Mesenchymal stem cell (in vitro differentiated cells and primary cell): ENCODE results near the gene PLCB2.

Source experiments
- DNase-seq: peaks from one replicate; pipeline ENCODE4 v3.0.0-alpha.2; 2013
- H2AFZ ChIP-seq: one replicate; pipeline ENCODE4 v1.6.1; 2013; ENCODE audit warnings: low read depth, mild to moderate bottlenecking, control low read depth, inconsistent platforms, low read length, moderate library complexity
- H2AK5ac ChIP-seq: 2 replicates; pipeline ENCODE4 v1.6.1; 2013; ENCODE audit warnings: low read length, moderate library complexity, mild to moderate bottlenecking, inconsistent platforms; ENCODE audit not compliant: severe bottlenecking
- H2BK120ac ChIP-seq: one replicate; pipeline ENCODE4 v1.6.1; 2013; ENCODE audit warnings: low read depth, mild to moderate bottlenecking, inconsistent platforms, low read length, moderate library complexity
- H2BK12ac ChIP-seq, 2 experiments: one replicate each; pipeline ENCODE4 v1.6.1; 2013; ENCODE audit warnings: inconsistent platforms in 2 of 2, low read length in 2 of 2, mild to moderate bottlenecking in 2 of 2, moderate library complexity in 2 of 2, control low read depth in 1 of 2
- H2BK15ac ChIP-seq: one replicate; pipeline ENCODE4 v1.6.1; 2013; ENCODE audit warnings: mild to moderate bottlenecking, low read depth, inconsistent platforms; ENCODE audit not compliant: poor library complexity, severe bottlenecking
- H2BK5ac ChIP-seq: 2 replicates; pipeline ENCODE4 v1.6.1; 2013; ENCODE audit warnings: low read depth, mild to moderate bottlenecking, low read length, control low read depth, inconsistent platforms; ENCODE audit not compliant: poor library complexity, severe bottlenecking
- H3K14ac ChIP-seq, 2 experiments: one replicate each; pipeline ENCODE4 v1.6.1; 2013; ENCODE audit warnings: inconsistent platforms in 2 of 2, low read length in 2 of 2, control low read depth in 1 of 2, mild to moderate bottlenecking in 1 of 2, moderate library complexity in 1 of 2
- H3K18ac ChIP-seq, 2 experiments: one replicate each; pipeline ENCODE4 v1.6.1; 2013; ENCODE audit warnings: inconsistent platforms in 2 of 2, low read length in 2 of 2, control low read depth in 1 of 2, low read depth in 1 of 2, mild to moderate bottlenecking in 1 of 2
- H3K23ac ChIP-seq, 2 experiments: one replicate each; pipeline ENCODE4 v1.6.1; 2013; ENCODE audit warnings: inconsistent platforms in 2 of 2, low read length in 2 of 2, mild to moderate bottlenecking in 2 of 2, moderate library complexity in 2 of 2, control low read depth in 1 of 2
- H3K27ac ChIP-seq: 2 replicates; pipeline ENCODE4 v1.5.1; 2013; ENCODE audit warnings: mild to moderate bottlenecking, moderate library complexity, low read length, control low read depth, inconsistent platforms; ENCODE audit not compliant: poor library complexity, severe bottlenecking
- H3K27me3 ChIP-seq, 2 experiments: 2 replicates each; pipeline versions ENCODE4 v1.6.1 to v1.7.0; 2013; ENCODE audit warnings: low read length in 2 of 2, mild to moderate bottlenecking in 2 of 2, moderate library complexity in 2 of 2, control low read depth in 1 of 2, inconsistent platforms in 1 of 2; ENCODE audit not compliant: control insufficient read depth in 1 of 2, insufficient read depth in 1 of 2
- H3K36me3 ChIP-seq, 2 experiments: 2 replicates each; pipeline versions ENCODE4 v1.6.1 to v1.7.0; 2013; ENCODE audit warnings: low read length in 2 of 2, control low read depth in 1 of 2, inconsistent platforms in 1 of 2, low read depth in 1 of 2, mild to moderate bottlenecking in 1 of 2; ENCODE audit not compliant: insufficient read depth in 2 of 2, control insufficient read depth in 1 of 2
- H3K4ac ChIP-seq, 2 experiments: one replicate each; pipeline ENCODE4 v1.6.1; 2013; ENCODE audit warnings: inconsistent platforms in 2 of 2, low read length in 2 of 2, mild to moderate bottlenecking in 2 of 2, moderate library complexity in 2 of 2, control low read depth in 1 of 2, low read depth in 1 of 2
- H3K4me1 ChIP-seq: 2 replicates; pipeline ENCODE4 v1.6.1; 2013; ENCODE audit warnings: low read depth, low read length, control low read depth; ENCODE audit not compliant: control insufficient read depth, insufficient read depth
- H3K4me2 ChIP-seq: 2 replicates; pipeline ENCODE4 v1.6.1; 2013; ENCODE audit warnings: low read length, mild to moderate bottlenecking, inconsistent platforms; ENCODE audit not compliant: poor library complexity, severe bottlenecking
- H3K4me3 ChIP-seq, 2 experiments: 2 replicates each; pipeline versions ENCODE4 v1.5.1 to v1.7.0; 2013; ENCODE audit warnings: low read length in 2 of 2, mild to moderate bottlenecking in 2 of 2, control low read depth in 1 of 2, low read depth in 1 of 2; ENCODE audit not compliant: insufficient read depth in 1 of 2
- H3K79me1 ChIP-seq: replicated peaks from 2 replicates; pipeline ENCODE4 v1.6.1; 2013; ENCODE audit warnings: mild to moderate bottlenecking, control low read depth, low read length, inconsistent platforms; ENCODE audit not compliant: poor library complexity, severe bottlenecking
- H3K9ac ChIP-seq: 2 replicates; pipeline ENCODE4 v1.7.0; 2013; ENCODE audit warnings: mild to moderate bottlenecking, low read length, moderate library complexity
- H3K9me3 ChIP-seq: 2 replicates; pipeline ENCODE4 v1.7.0; 2013; ENCODE audit warnings: mild to moderate bottlenecking, low read length; ENCODE audit not compliant: control insufficient read depth
- H4K8ac ChIP-seq: one replicate; pipeline ENCODE4 v1.6.1; 2013; ENCODE audit warnings: inconsistent platforms, mild to moderate bottlenecking, low read length, moderate library complexity
- H4K91ac ChIP-seq: one replicate; pipeline ENCODE4 v1.6.1; 2013; ENCODE audit warnings: mild to moderate bottlenecking, low read length, inconsistent platforms
- WGBS: methylation state at CpG from one replicate; pipeline ENCODE4 v1.1.7; 2013; ENCODE audit warnings: mixed read lengths; 5-methylcytosine and 5-hydroxymethylcytosine counted together

PLCB2 gene

GRCh38 chr15:40354408-40355171 is 46.9 kb upstream of the PLCB2 start:
- H3K36me3 ChIP-seq: no peaks in the 10 kb centered on the region
- H2AK5ac ChIP-seq: no peak overlapping the region
- H2BK12ac ChIP-seq: peak overlapping the region in 1 of 2 experiments; percentile 81
- no peak overlapping the region for H2BK120ac ChIP-seq
- no peak overlapping the region for H4K8ac ChIP-seq
- H3K4me2 ChIP-seq: no peak overlapping the region
- no peak overlapping the region for H3K4me3 ChIP-seq
- H3K23ac ChIP-seq: peak overlapping the region in 1 of 2 experiments; percentile 17
- no peak overlapping the region for H3K4ac ChIP-seq
- H3K27ac ChIP-seq: peak overlapping the region; percentile 17
- H3K79me1 ChIP-seq: no peaks in the 10 kb centered on the region
- no peak overlapping the region for H3K9ac ChIP-seq
- peak; percentile 48 for DNase-seq
- no peak overlapping the region for H3K18ac ChIP-seq
- H2BK15ac ChIP-seq: no peak overlapping the region
- peaks cover 23% of the 10 kb centered on the region for H3K4me1 ChIP-seq
- H4K91ac ChIP-seq: no peak overlapping the region
- no peaks in the 10 kb centered on the region for H3K9me3 ChIP-seq
- H2AFZ ChIP-seq: no peak overlapping the region
- peaks cover 23 to 65% of the 10 kb centered on the region in 2 experiments for H3K27me3 ChIP-seq
- H2BK5ac ChIP-seq: no peak overlapping the region
- whole genome bisulfite sequencing: 32% methylated on average over 8 of the region's 9 CpGs
- peak overlapping the region in 1 of 2 experiments; percentile 11 for H3K14ac ChIP-seq

GRCh38 chr15:40353697-40354096 is 46.0 kb upstream of the PLCB2 start:
- no peak overlapping the region for H2BK15ac ChIP-seq
- no peak overlapping the region for H3K14ac ChIP-seq
- no peak for DNase-seq
- no peak overlapping the region for H3K4ac ChIP-seq
- H3K9ac ChIP-seq: no peak overlapping the region
- H4K8ac ChIP-seq: no peak overlapping the region
- no peak overlapping the region for H3K23ac ChIP-seq
- H3K18ac ChIP-seq: no peak overlapping the region
- 65% methylated on average over 4 of the region's 5 CpGs for WGBS
- H2BK5ac ChIP-seq: no peak overlapping the region
- H2BK12ac ChIP-seq: no peak overlapping the region
- no peak overlapping the region for H3K4me2 ChIP-seq
- H3K9me3 ChIP-seq: no peaks in the 10 kb centered on the region
- no peaks in the 10 kb centered on the region for H3K79me1 ChIP-seq
- no peak overlapping the region for H2AK5ac ChIP-seq
- peaks cover 15 to 56% of the 10 kb centered on the region in 2 experiments for H3K27me3 ChIP-seq
- no peak overlapping the region for H2BK120ac ChIP-seq
- H2AFZ ChIP-seq: no peak overlapping the region
- no peak overlapping the region for H3K27ac ChIP-seq
- peaks cover 19% of the 10 kb centered on the region for H3K4me1 ChIP-seq
- no peaks in the 10 kb centered on the region for H3K36me3 ChIP-seq
- H3K4me3 ChIP-seq: no peak overlapping the region
- H4K91ac ChIP-seq: no peak overlapping the region

GRCh38 chr15:40352281-40352901 is 44.7 kb upstream of the PLCB2 start:
- Histone ChIP-seq H2AK5ac (no peak overlapping the region), H3K79me1 (no peaks in the 10 kb centered on the region), H3K4me2 (no peak overlapping the region), H3K4ac (no peak overlapping the region), H2BK120ac (no peak overlapping the region), H3K23ac (no peak overlapping the region), H3K4me1 (peaks cover 9% of the 10 kb centered on the region), H3K9ac (no peak overlapping the region), H4K8ac (no peak overlapping the region), H2BK12ac (no peak overlapping the region), H3K27ac (no peak overlapping the region), H4K91ac (no peak overlapping the region), H2AFZ (no peak overlapping the region), H3K14ac (no peak overlapping the region), H3K4me3 (no peak overlapping the region), H3K18ac (no peak overlapping the region), H3K9me3 (no peaks in the 10 kb centered on the region), H3K27me3 (peaks cover 11 to 54% of the 10 kb centered on the region in 2 experiments), H2BK15ac (no peak overlapping the region), H2BK5ac (no peak overlapping the region), H3K36me3 (no peaks in the 10 kb centered on the region)
- 89% methylated on average over 6 of the region's 7 CpGs for WGBS
- no peak for DNase-seq

- no peak overlapping the region for H2AFZ ChIP-seq
- H3K18ac ChIP-seq: no peak overlapping the region
- H4K8ac ChIP-seq: no peak overlapping the region
- H3K9ac ChIP-seq: no peak overlapping the region
- no peak overlapping the region for H2BK12ac ChIP-seq
- DNase-seq: no peak
- H2BK120ac ChIP-seq: no peak overlapping the region
- H4K91ac ChIP-seq: no peak overlapping the region
- H2BK15ac ChIP-seq: no peak overlapping the region
- no peak overlapping the region for H3K4me3 ChIP-seq
- H3K4ac ChIP-seq: no peak overlapping the region
- no peaks in the 10 kb centered on the region for H3K36me3 ChIP-seq
- peaks cover 11 to 38% of the 10 kb centered on the region in 2 experiments for H3K27me3 ChIP-seq
- H2BK5ac ChIP-seq: no peak overlapping the region
- H3K4me2 ChIP-seq: no peak overlapping the region
- no peak overlapping the region for H3K23ac ChIP-seq
- H3K27ac ChIP-seq: no peak overlapping the region
- no peaks in the 10 kb centered on the region for H3K79me1 ChIP-seq
- WGBS: 99% methylated on average over 5 of the region's 5 CpGs
- H2AK5ac ChIP-seq: no peak overlapping the region
- no peak overlapping the region for H3K14ac ChIP-seq
- H3K9me3 ChIP-seq: no peaks in the 10 kb centered on the region
- H3K4me1 ChIP-seq: peaks cover 8% of the 10 kb centered on the region
Measured at GRCh38 chr15:40349163-40349562, 41.4 kb upstream of the PLCB2 start.
